ENCODE data around the gene LRRTM1. TPM values are rescaled to one million over a fixed set of nuclear protein-coding genes. Genes with fewer than 3 reads are reported as not detected.

The LRRTM1 gene
- total and polyA plus RNA-seq, 2 donors (not counting 3 experiments of a cell fraction or from before 2014, with no cell fraction given): not detected

DNA sequence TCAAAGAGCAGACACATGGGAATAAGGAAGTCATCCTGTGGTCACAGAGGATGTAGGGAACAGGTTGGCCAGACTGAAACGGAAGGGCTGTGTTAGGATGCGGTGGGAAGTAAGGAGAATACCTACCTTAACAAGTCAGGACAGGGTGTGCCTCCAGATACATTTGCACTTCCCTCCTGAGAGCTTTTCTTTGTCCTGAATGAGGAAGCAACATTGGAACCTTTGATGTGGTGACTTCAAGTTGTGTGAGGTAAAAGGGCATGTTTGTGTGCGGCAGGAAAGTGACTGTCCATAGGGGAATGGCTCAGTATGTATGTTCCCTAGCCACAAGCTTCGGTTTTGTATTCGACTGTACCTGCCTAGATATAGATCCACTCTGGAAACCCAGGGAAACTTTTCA lies 24.9 kb upstream of the LRRTM1 start:
- ChIA-PET CTCF (no interaction called here), POLR2A (no interaction called here)
- Histone ChIP-seq H3K79me2 (ENCODE audit: control insufficient read depth, insufficient read depth, low read length) (no peaks in the 10 kb centered on the region), H3K27me3 (ENCODE audit: control insufficient read depth in 2 of 2, insufficient read depth in 2 of 2, low read length in 2 of 2) (no peaks in the 10 kb centered on the region), H3K9me1 (replicated peaks; ENCODE audit: control insufficient read depth, extremely low read depth, insufficient read depth, low read length) (no peaks in the 10 kb centered on the region), H3K4me1 (ENCODE audit: control insufficient read depth, extremely low read depth, insufficient read depth, low read length) (no peaks in the 10 kb centered on the region), H3K4me2 (ENCODE audit: insufficient read depth, low read length) (no peak overlapping the region), H3K9me3 (replicated peaks; ENCODE audit: control insufficient read depth, insufficient read depth, low read length) (peaks cover 1% of the 10 kb centered on the region), H3K36me3 (ENCODE audit: control insufficient read depth in 2 of 2, extremely low read depth in 1 of 2, insufficient read depth in 2 of 2, low read length in 2 of 2) (no peaks in the 10 kb centered on the region), H2AFZ (ENCODE audit: low read depth, low read length) (no peak overlapping the region), H3K9ac (replicated peaks; ENCODE audit: extremely low read depth, insufficient read depth, low read length) (no peak overlapping the region), H3K4me3 (replicated peaks in 1 of 3; ENCODE audit: insufficient read depth in 1 of 3, low read depth in 1 of 3, low read length in 3 of 3) (no peak overlapping the region), H3K27ac (ENCODE audit: insufficient read depth, low read depth, low read length) (no peak overlapping the region), H4K20me1 (replicated peaks; ENCODE audit: control insufficient read depth, extremely low read depth, insufficient read depth, low read length) (no peaks in the 10 kb centered on the region)
- no peak for DNase-seq (ENCODE audit: low read depth, low spot score)
- intact Hi-C loops (cut with micrococcal nuclease): no loop called here
- dilution Hi-C loops (cut with MboI; ENCODE audit: extremely low pct_ligation_motif_present, low sequenced_read_pairs): no loop called here
- FAIRE-seq: no peak
- no TSS peak for BruUV-seq (replicated peaks)
- TF ChIP-seq, protein P1, sequence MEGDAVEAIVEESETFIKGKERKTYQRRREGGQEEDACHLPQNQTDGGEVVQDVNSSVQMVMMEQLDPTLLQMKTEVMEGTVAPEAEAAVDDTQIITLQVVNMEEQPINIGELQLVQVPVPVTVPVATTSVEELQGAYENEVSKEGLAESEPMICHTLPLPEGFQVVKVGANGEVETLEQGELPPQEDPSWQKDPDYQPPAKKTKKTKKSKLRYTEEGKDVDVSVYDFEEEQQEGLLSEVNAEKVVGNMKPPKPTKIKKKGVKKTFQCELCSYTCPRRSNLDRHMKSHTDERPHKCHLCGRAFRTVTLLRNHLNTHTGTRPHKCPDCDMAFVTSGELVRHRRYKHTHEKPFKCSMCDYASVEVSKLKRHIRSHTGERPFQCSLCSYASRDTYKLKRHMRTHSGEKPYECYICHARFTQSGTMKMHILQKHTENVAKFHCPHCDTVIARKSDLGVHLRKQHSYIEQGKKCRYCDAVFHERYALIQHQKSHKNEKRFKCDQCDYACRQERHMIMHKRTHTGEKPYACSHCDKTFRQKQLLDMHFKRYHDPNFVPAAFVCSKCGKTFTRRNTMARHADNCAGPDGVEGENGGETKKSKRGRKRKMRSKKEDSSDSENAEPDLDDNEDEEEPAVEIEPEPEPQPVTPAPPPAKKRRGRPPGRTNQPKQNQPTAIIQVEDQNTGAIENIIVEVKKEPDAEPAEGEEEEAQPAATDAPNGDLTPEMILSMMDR (IDR thresholded peaks at IDR 0.05; ENCODE audit: extremely low read depth in 1 of 2, insufficient read depth in 1 of 2, low read depth in 1 of 2, low read length in 2 of 2): no peak
- TF ChIP-seq EZH2 (IDR thresholded peaks at IDR 0.05; ENCODE audit: borderline replicate concordance, low read depth, low read length, severe bottlenecking) (no peak), GATA2 (IDR thresholded peaks at IDR 0.05; ENCODE audit: insufficient read depth, insufficient read length, low read depth, low read length) (no peak), MYC (IDR thresholded peaks at IDR 0.05; ENCODE audit: low read depth, low read length) (no peak), POLR2AphosphoS5 (IDR thresholded peaks at IDR 0.05; ENCODE audit: insufficient read depth, low read depth, low read length) (no peak), FOS (IDR thresholded peaks at IDR 0.05; ENCODE audit: borderline replicate concordance, insufficient read depth, low read length) (no peak)
- TF ChIP-seq, protein P2, sequence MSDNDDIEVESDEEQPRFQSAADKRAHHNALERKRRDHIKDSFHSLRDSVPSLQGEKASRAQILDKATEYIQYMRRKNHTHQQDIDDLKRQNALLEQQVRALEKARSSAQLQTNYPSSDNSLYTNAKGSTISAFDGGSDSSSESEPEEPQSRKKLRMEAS (IDR thresholded peaks at IDR 0.05; ENCODE audit: insufficient read depth, insufficient read length): no peak
